ENCODE results near the gene FIBP. TPM values are rescaled to one million over a fixed set of nuclear protein-coding genes. Genes with fewer than 3 reads are reported as not detected.

The FIBP gene
- total and polyA plus RNA-seq, 12 donors, result 57.9 to 183 (median 72.4) TPM

DNA sequence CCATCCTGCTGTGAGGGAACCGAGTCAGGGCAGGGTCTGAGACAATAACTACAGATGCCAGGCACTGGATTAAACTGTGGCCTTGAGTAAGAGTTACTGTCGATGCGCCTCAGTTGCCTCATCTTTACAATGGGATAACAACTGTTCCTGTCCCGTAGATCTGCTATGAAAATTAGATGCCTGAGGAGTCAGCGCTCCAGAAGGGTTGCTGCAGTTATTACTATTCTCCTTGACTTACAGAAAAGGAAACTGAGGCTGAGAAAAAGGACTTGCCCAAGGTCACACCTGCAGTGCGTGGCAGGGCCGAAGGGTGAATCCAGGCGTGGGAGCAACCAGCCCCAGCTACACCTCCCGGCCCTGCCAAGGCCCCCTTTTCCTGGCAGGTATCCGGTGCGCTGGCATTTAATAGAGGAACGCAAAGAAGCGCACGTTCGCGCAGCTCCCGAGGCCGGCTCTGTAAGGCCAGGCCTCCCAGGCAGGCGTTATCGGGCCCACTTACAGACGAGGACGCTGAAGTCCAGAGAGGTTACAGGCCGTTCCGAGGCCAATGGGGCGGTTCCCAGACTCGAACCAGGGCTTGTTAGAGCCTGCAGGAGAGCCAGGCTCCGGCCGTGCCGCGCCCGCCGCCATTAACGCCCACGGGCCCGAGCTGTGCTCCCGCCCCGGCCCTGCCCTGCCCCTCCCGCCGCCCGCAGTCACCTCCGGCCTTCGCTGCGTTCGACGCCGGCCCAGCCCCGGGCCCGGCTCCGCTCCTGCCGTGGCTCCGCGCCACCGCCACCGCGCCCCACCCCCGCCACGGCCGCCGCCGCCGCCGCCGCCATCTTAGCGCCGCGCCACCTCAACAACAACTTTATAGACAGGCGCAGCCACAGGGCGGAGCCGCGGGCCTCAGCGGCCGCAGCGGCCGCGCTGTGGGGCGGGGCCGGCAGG is 30.2 kb upstream of the FIBP start, which contains the start of gene C11orf68:
Gene C11orf68 (minus strand): TSS at position 852 of the 930 bp plus-strand sequence. CDS start 31 bp downstream, at position 821.
- TF ChIP-seq, protein P1, sequence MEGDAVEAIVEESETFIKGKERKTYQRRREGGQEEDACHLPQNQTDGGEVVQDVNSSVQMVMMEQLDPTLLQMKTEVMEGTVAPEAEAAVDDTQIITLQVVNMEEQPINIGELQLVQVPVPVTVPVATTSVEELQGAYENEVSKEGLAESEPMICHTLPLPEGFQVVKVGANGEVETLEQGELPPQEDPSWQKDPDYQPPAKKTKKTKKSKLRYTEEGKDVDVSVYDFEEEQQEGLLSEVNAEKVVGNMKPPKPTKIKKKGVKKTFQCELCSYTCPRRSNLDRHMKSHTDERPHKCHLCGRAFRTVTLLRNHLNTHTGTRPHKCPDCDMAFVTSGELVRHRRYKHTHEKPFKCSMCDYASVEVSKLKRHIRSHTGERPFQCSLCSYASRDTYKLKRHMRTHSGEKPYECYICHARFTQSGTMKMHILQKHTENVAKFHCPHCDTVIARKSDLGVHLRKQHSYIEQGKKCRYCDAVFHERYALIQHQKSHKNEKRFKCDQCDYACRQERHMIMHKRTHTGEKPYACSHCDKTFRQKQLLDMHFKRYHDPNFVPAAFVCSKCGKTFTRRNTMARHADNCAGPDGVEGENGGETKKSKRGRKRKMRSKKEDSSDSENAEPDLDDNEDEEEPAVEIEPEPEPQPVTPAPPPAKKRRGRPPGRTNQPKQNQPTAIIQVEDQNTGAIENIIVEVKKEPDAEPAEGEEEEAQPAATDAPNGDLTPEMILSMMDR (IDR thresholded peaks at IDR 0.05), result no peak
- TF ChIP-seq POLR2A (IDR thresholded peaks at IDR 0.05), result peak; percentile 48 to 71
- no peaks in the 10 kb centered on the region for H3K9me3 ChIP-seq (replicated peaks in 1 of 3)
- 3 to 51% (median 8%) methylated on average over 5 to 77 of the region's 77 CpGs for WGBS, 4 donors
- no peaks in the 10 kb centered on the region for H3K27me3 ChIP-seq
- intact Hi-C loops (cut with DNase I), result no loop called here
- peaks cover 0 to 19% of the 10 kb centered on the region in 2 donors for H3K36me3 ChIP-seq (replicated peaks in 1 of 2)
- peak within 1 kb of the TSS; percentile 82 to 96 (median 93) for H3K4me3 ChIP-seq
- peak within 1 kb of the TSS in 4 of 5 donors; percentile 81 to 100 (median 94) for H3K27ac ChIP-seq
- H3K4me1 ChIP-seq (replicated peaks in 1 of 2), result peaks cover 35 to 47% of the 10 kb centered on the region in 2 donors
- DNase-seq, result peak in 5 of 7 donors; percentile 49 to 74 (median 62)

DNA sequence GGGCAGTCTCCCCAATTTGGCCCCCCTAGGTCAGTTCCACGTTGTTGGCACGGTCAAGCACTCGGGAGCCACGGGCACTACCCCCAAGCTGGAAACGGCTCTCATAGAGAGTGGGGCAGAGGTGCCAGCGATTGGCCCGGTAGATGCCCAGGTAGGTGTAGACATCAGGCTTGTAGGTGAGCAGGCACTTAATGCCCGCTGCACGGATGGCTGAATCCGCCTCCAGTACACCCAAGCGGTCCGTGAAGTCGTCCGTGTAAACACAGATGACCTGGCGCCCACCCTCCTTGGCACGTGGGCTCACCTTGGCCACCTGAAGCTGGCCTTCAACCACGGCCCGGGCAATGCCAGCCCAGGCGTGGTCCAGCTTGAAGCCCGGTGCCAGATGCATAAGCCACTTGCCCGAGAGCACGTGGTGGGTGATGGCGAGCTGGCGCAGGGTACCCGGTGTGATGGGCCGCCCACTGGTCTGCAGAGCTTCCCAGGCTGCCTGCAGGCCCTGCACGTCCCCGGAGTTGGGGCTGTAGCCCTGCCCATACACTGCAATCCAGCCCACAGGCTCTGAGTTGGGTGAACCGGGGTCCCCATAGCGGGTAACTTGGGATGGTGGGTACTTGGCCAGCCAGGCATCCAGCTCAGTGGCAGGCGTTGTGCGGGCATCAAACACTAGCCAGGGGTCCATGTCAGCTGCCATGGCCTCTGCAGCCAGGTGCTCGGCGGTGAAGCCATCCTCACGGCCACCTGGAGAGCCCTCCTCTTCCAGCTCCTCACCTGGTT is 29.4 kb upstream of the FIBP start:
- peak overlapping the region in 3 of 5 donors; percentile 91 to 100 (median 97) for H3K27ac ChIP-seq
- H3K36me3 ChIP-seq (replicated peaks in 1 of 2), result peaks cover 0 to 14% of the 10 kb centered on the region in 2 donors
- 80 to 84% (median 82%) methylated on average over 19 to 35 of the region's 35 CpGs for WGBS, 4 donors
- H3K4me1 ChIP-seq (replicated peaks in 1 of 2), result peaks cover 35 to 47% of the 10 kb centered on the region in 2 donors
- peak in 5 of 7 donors; percentile 34 to 61 (median 40) for DNase-seq
- TF ChIP-seq POLR2A (IDR thresholded peaks at IDR 0.05), result no peak
- TF ChIP-seq, protein P1 (IDR thresholded peaks at IDR 0.05), result no peak
- H3K4me3 ChIP-seq, result peak overlapping the region in 2 of 4 donors; percentile 94 to 96
- H3K27me3 ChIP-seq, result no peaks in the 10 kb centered on the region
- intact Hi-C loops (cut with DNase I), result no loop called here
- H3K9me3 ChIP-seq (replicated peaks in 1 of 3), result no peaks in the 10 kb centered on the region

DNA sequence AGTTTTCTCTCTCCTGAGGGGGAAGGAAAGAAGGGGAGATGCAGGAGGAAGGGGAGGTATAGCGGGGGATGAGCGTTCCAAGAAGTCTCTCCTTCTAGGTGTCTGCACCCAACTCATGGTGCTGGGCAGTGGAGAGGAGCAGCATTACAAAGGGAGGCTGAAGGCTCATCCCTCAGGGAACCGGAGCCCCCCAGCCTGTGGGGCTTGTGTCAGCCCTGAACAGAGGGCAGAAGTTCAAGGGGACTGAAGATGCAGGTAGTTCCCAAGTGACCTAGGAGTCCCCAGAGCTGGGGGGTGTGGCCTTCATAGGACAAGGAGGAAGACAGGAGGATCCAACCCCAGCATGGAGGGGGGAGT is 28.8 kb upstream of the FIBP start:
- H3K9me3 ChIP-seq (replicated peaks in 1 of 3), result no peaks in the 10 kb centered on the region
- H3K36me3 ChIP-seq (replicated peaks in 1 of 2), result peaks cover 0 to 8% of the 10 kb centered on the region in 2 donors
- H3K4me3 ChIP-seq, result no peak overlapping the region
- DNase-seq, result no peak
- H3K27me3 ChIP-seq, result no peaks in the 10 kb centered on the region
- H3K4me1 ChIP-seq (replicated peaks in 1 of 2), result peaks cover 35 to 48% of the 10 kb centered on the region in 2 donors
- WGBS, 4 donors, result 88 to 96% (median 94%) methylated on average over 2 to 3 of the region's 3 CpGs
- no peak for TF ChIP-seq POLR2A (IDR thresholded peaks at IDR 0.05)
- TF ChIP-seq, protein P1 (IDR thresholded peaks at IDR 0.05), result no peak
- peak overlapping the region in 2 of 5 donors; percentile 97 to 100 for H3K27ac ChIP-seq
- intact Hi-C loops (cut with DNase I), result no loop called here

DNA sequence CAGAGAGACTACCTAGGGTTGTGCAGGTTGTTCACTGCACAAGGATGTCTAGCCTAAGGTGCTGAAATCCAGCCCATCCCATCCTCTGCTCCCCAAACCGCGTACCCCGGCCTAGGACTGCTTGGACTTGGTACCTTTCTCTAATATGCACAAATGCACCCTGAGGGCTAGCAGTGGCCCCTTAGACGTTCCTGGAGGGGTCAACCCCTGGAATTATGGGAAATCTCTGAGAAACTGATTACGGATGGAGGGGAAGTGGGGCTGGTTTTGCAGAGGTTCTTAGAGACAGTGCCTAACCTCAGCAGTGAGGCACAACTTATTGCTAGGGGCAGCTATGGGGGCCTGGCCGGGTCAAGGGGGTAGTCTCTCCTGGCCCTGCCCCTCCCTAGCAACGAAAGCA is 28.1 kb upstream of the FIBP start:
- no peaks in the 10 kb centered on the region for H3K27me3 ChIP-seq
- no peaks in the 10 kb centered on the region for H3K9me3 ChIP-seq (replicated peaks in 1 of 3)
- TF ChIP-seq POLR2A (IDR thresholded peaks at IDR 0.05), result no peak
- TF ChIP-seq, protein P1 (IDR thresholded peaks at IDR 0.05), result no peak
- H3K4me1 ChIP-seq (replicated peaks in 1 of 2), result peaks cover 35 to 54% of the 10 kb centered on the region in 2 donors
- DNase-seq, result no peak
- peak overlapping the region; percentile 19 to 95 (median 86) for H3K27ac ChIP-seq
- intact Hi-C loops (cut with DNase I), result no loop called here
- H3K36me3 ChIP-seq (replicated peaks in 1 of 2), result peaks cover 0 to 5% of the 10 kb centered on the region in 2 donors
- 72 to 82% (median 75%) methylated on average over 5 to 7 of the region's 7 CpGs for WGBS, 4 donors
- no peak overlapping the region for H3K4me3 ChIP-seq
